ENCODE data around the gene KCNIP4. TPM values are rescaled to one million over a fixed set of nuclear protein-coding genes. Genes with fewer than 3 reads are reported as not detected.

Gene KCNIP4
- total and polyA plus RNA-seq, 2 of the 8 experiments (the other 6 are each of a cell fraction or from before 2014, with no cell fraction given) = 0.06 TPM; not detected in 1

DNA sequence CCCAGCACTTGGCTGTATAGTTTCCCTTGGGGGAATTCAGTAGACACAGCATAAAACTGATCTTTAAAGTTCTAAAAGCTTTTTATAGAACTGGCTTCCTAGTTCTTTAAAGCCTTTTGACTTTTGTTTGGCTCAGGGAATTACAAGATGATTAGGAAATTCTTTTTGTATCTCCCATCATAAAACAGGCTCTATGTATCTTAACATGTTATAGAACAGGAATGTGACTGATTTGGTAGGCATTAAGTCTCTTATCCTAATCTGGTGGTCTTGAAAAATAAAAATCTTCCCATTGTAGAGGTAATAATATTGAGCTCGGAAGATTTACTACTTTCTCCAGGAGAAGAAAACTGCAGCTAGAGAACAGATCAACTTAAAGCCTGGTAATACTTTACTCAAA, 262.7 kb downstream of the KCNIP4 start:
- no peak overlapping the region for H4K5ac ChIP-seq (ENCODE audit: insufficient read length, low read depth, low read length)
- H3K18ac ChIP-seq (ENCODE audit: extremely low read depth, low read length) = no peak overlapping the region
- no peak overlapping the region for H2AFZ ChIP-seq (ENCODE audit: low read length)
- H3K79me2 ChIP-seq (ENCODE audit: control insufficient read depth in 1 of 2, insufficient read depth in 2 of 2, low read length in 2 of 2) = no peaks in the 10 kb centered on the region
- no peak overlapping the region for H2BK20ac ChIP-seq (ENCODE audit: low read length)
- POLR2A ChIA-PET (ENCODE audit: partially characterized antibody) = no interaction called here
- no peaks in the 10 kb centered on the region for H4K20me1 ChIP-seq (replicated peaks in 1 of 2; ENCODE audit: control insufficient read depth in 1 of 2, insufficient read depth in 2 of 2, low read length in 2 of 2)
- no peak overlapping the region for H2BK12ac ChIP-seq (ENCODE audit: low read depth, low read length)
- H3K9ac ChIP-seq (replicated peaks in 1 of 4; ENCODE audit: extremely low read depth in 1 of 4, low read depth in 3 of 4, low read length in 3 of 4) = no peak overlapping the region
- CTCF ChIA-PET (ENCODE audit: partially characterized antibody) = no interaction called here
- no peaks in the 10 kb centered on the region for H3K36me3 ChIP-seq (ENCODE audit: control insufficient read depth in 2 of 4, insufficient read depth in 4 of 4, low read length in 3 of 4)
- H3K14ac ChIP-seq (ENCODE audit: insufficient read length) = no peak overlapping the region
- no peak overlapping the region for H2BK5ac ChIP-seq (ENCODE audit: low read depth, low read length)
- H3K9me3 ChIP-seq (ENCODE audit: insufficient read depth in 2 of 2, low read depth in 1 of 2, low read length in 1 of 2) = no peaks in the 10 kb centered on the region
- H3K56ac ChIP-seq (replicated peaks; ENCODE audit: insufficient read length, low read depth, low read length) = no peak overlapping the region
- WGBS, 2 experiments (ENCODE audit: extremely low coverage in 1 of 2, insufficient coverage in 1 of 2, insufficient read length in 1 of 2, insufficient replicate concordance in 2 of 2, low coverage in 1 of 2, low lambda C conversion rate in 2 of 2, missing lambda C conversion rate in 1 of 2) = 90% methylated on average over 1 of the region's 1 CpG; no CpG with 5 or more reads in 1 of the 2 experiments
- no peaks in the 10 kb centered on the region for H3K4me1 ChIP-seq (replicated peaks in 1 of 4; ENCODE audit: control insufficient read depth in 3 of 4, insufficient read depth in 4 of 4, low read length in 3 of 4)
- H4K8ac ChIP-seq (ENCODE audit: extremely low read depth, insufficient read depth, low read length) = no peak overlapping the region
- FAIRE-seq (no peak), DNase-seq (ENCODE audit: low read depth in 1 of 2, low spot score in 2 of 2) (no peak)
- no peaks in the 10 kb centered on the region for H3K27me3 ChIP-seq (replicated peaks in 1 of 4; ENCODE audit: control insufficient read depth in 3 of 4, extremely low read depth in 1 of 4, insufficient read depth in 3 of 4, low read length in 3 of 4)
- no peak overlapping the region for H3K4ac ChIP-seq (replicated peaks; ENCODE audit: insufficient read length, low read depth, low read length)
- no peak overlapping the region for H2BK120ac ChIP-seq (replicated peaks; ENCODE audit: low read depth, low read length)
- H3K79me1 ChIP-seq (ENCODE audit: low read depth, low read length) = no peaks in the 10 kb centered on the region
- H3K4me3 ChIP-seq (ENCODE audit: extremely low read depth in 1 of 4, insufficient read depth in 2 of 4, low read depth in 3 of 4, low read length in 4 of 4) = no peak overlapping the region
- no peak overlapping the region for H3K27ac ChIP-seq (ENCODE audit: low read depth, low read length)
- no peak overlapping the region for H3K4me2 ChIP-seq (ENCODE audit: insufficient read depth in 1 of 2, low read depth in 2 of 2, low read length in 2 of 2)
- H2AK5ac ChIP-seq (ENCODE audit: low read depth, low read length) = no peak overlapping the region
- H2BK15ac ChIP-seq (ENCODE audit: low read length) = no peak overlapping the region
- no peaks in the 10 kb centered on the region for H3K23me2 ChIP-seq (ENCODE audit: low read depth, low read length)
- no peak overlapping the region for H4K91ac ChIP-seq (replicated peaks; ENCODE audit: insufficient read length, low read length)
- H3K23ac ChIP-seq (ENCODE audit: insufficient read length) = no peak overlapping the region
- TF ChIP-seq SAP30 (IDR thresholded peaks at IDR 0.05; ENCODE audit: insufficient read depth, insufficient replicate concordance, low read length) (no peak), RXRA (IDR thresholded peaks at IDR 0.05; ENCODE audit: insufficient read depth, low read depth, low read length) (no peak), HDAC2 (IDR thresholded peaks at IDR 0.05; ENCODE audit: borderline replicate concordance in 1 of 2, low read depth in 2 of 2, low read length in 2 of 2) (no peak), CBX8 (IDR thresholded peaks at IDR 0.05; ENCODE audit: borderline replicate concordance, low read depth, low read length) (no peak), ASH2L (IDR thresholded peaks at IDR 0.05; ENCODE audit: low read length) (no peak), JUN (IDR thresholded peaks at IDR 0.05; ENCODE audit: low read depth, low read length) (no peak), NANOG (IDR thresholded peaks at IDR 0.05; ENCODE audit: insufficient read depth, low read depth, low read length, poor library complexity, severe bottlenecking) (no peak), TBP (IDR thresholded peaks at IDR 0.05; ENCODE audit: low read depth, low read length) (no peak), SIRT6 (IDR thresholded peaks at IDR 0.05; ENCODE audit: low read length) (no peak), HDAC6 (IDR thresholded peaks at IDR 0.05; ENCODE audit: low read depth, low read length) (no peak), SP2 (IDR thresholded peaks at IDR 0.05; ENCODE audit: low read length) (no peak), POLR2A (IDR thresholded peaks at IDR 0.05; ENCODE audit: control extremely low read depth in 1 of 2, low read depth in 2 of 2, low read length in 2 of 2) (no peak), SRF (IDR thresholded peaks at IDR 0.05; ENCODE audit: low read depth, low read length) (no peak), TCF12 (IDR thresholded peaks at IDR 0.05; ENCODE audit: low read depth, low read length) (no peak)
- TF ChIP-seq, protein P1, sequence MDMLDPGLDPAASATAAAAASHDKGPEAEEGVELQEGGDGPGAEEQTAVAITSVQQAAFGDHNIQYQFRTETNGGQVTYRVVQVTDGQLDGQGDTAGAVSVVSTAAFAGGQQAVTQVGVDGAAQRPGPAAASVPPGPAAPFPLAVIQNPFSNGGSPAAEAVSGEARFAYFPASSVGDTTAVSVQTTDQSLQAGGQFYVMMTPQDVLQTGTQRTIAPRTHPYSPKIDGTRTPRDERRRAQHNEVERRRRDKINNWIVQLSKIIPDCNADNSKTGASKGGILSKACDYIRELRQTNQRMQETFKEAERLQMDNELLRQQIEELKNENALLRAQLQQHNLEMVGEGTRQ (IDR thresholded peaks at IDR 0.05; ENCODE audit: low read length) = no peak

Measured in H1 (cell line).